Left ventricle myocardium inferior (tissue), 1 donor: ENCODE measurements around the gene PIGU. TPM values are rescaled to one million over a fixed set of nuclear protein-coding genes. Genes with fewer than 3 reads are reported as not detected.

Source experiments
- DNase-seq: peaks from one replicate; pipeline ENCODE4 v3.0.0-alpha.2; 2020
- H3K27ac ChIP-seq: fragments of 200-600 bp; replicated peaks from 2 replicates; pipeline ENCODE4 v1.8.0; 2021
- H3K27me3 ChIP-seq: fragments of 200-600 bp; 2 replicates; pipeline ENCODE4 v1.8.0; 2021; ENCODE audit warnings: low read depth
- H3K36me3 ChIP-seq: fragments of 200-600 bp; 2 replicates; pipeline ENCODE4 v1.8.0; 2021
- H3K4me1 ChIP-seq: fragments of 200-600 bp; 2 replicates; pipeline ENCODE4 v1.8.0; 2021
- H3K4me3 ChIP-seq: fragments of 200-600 bp; 2 replicates; pipeline ENCODE4 v1.8.0; 2021; ENCODE audit warnings: mild to moderate bottlenecking, moderate library complexity
- H3K9me3 ChIP-seq: fragments of 200-600 bp; replicated peaks from 2 replicates; pipeline ENCODE4 v1.8.0; 2021
- CTCF ChIP-seq: fragments of 200-600 bp; IDR thresholded peaks from 2 replicates; pipeline ENCODE4 v1.8.0; 2021; ENCODE audit warnings: antibody characterized with exemption, mild to moderate bottlenecking, borderline replicate concordance
- intact Hi-C: fragments of 100-400 bp; cut with micrococcal nuclease; formaldehyde crosslinking; loops from one replicate; pipeline ENCODE4 v1.11.0; 2022
- total RNA-seq: library from RNA; stranded (reverse); fragmentation: NEBNext Ultra II Directional; extraction: Animal tissue kit (Norgen Biotek cat#: 25700); gene quantifications from one replicate; pipeline ENCODE4 v1.2.1, GENCODE V29; 2021
- donor health status: DM: no; HTN: yes; CAD: no; lungs with severe emphysema.

PIGU gene
- total RNA-seq, 1 donor from 2014 or later, result 13.7 TPM

- Histone ChIP-seq H3K9me3 (no peaks in the 10 kb centered on the region), H3K27ac (no peak overlapping the region), H3K27me3 (no peaks in the 10 kb centered on the region), H3K36me3 (peaks cover 86% of the 10 kb centered on the region), H3K4me3 (no peak overlapping the region), H3K4me1 (peaks cover 64% of the 10 kb centered on the region)
- intact Hi-C loops, result no loop called here
- no peak for DNase-seq
- no peak for TF ChIP-seq CTCF
Measured at GRCh38 chr20:34531608-34532265, 145.2 kb downstream of the PIGU start.

- intact Hi-C loops, result no loop called here
- TF ChIP-seq CTCF, result no peak
- Histone ChIP-seq H3K4me3 (no peak overlapping the region), H3K36me3 (peaks cover 76% of the 10 kb centered on the region), H3K4me1 (peaks cover 78% of the 10 kb centered on the region), H3K27me3 (no peaks in the 10 kb centered on the region), H3K27ac (peak overlapping the region; percentile 39), H3K9me3 (no peaks in the 10 kb centered on the region)
- no peak for DNase-seq
Measured at GRCh38 chr20:34530342-34530741, 146.6 kb downstream of the PIGU start.

GRCh38 chr20:34529742-34530141 is 147.2 kb downstream of the PIGU start:
- Histone ChIP-seq H3K27ac (peak overlapping the region; percentile 39), H3K9me3 (no peaks in the 10 kb centered on the region), H3K4me3 (no peak overlapping the region), H3K36me3 (peaks cover 70% of the 10 kb centered on the region), H3K4me1 (peaks cover 84% of the 10 kb centered on the region), H3K27me3 (no peaks in the 10 kb centered on the region)
- intact Hi-C loops, result no loop called here
- no peak for TF ChIP-seq CTCF
- DNase-seq, result no peak

GRCh38 chr20:34528921-34529297 is 148.0 kb downstream of the PIGU start:
- Histone ChIP-seq H3K9me3 (no peaks in the 10 kb centered on the region), H3K27me3 (no peaks in the 10 kb centered on the region), H3K4me3 (no peak overlapping the region), H3K4me1 (peaks cover 92% of the 10 kb centered on the region), H3K27ac (peak overlapping the region; percentile 39), H3K36me3 (peaks cover 61% of the 10 kb centered on the region)
- peak; percentile 74 for DNase-seq
- intact Hi-C loops, result no loop called here
- peak; percentile 49 for TF ChIP-seq CTCF

GRCh38 chr20:34527016-34527415 is 149.9 kb downstream of the PIGU start:
- peak overlapping the region; percentile 72 for H3K27ac ChIP-seq
- H3K27me3 ChIP-seq, result no peaks in the 10 kb centered on the region
- DNase-seq, result no peak
- H3K4me1 ChIP-seq, result peaks cover 96% of the 10 kb centered on the region
- intact Hi-C loops, result no loop called here
- TF ChIP-seq CTCF, result no peak
- H3K36me3 ChIP-seq, result peaks cover 44% of the 10 kb centered on the region
- peak overlapping the region; percentile 8 for H3K4me3 ChIP-seq
- no peaks in the 10 kb centered on the region for H3K9me3 ChIP-seq

GRCh38 chr20:34526466-34526865 is 150.4 kb downstream of the PIGU start:
- Histone ChIP-seq H3K27ac (peak overlapping the region; percentile 72), H3K4me1 (peaks cover 94% of the 10 kb centered on the region), H3K9me3 (no peaks in the 10 kb centered on the region), H3K4me3 (peak overlapping the region; percentile 8), H3K36me3 (peaks cover 38% of the 10 kb centered on the region), H3K27me3 (no peaks in the 10 kb centered on the region)
- intact Hi-C loops, result no loop called here
- no peak for TF ChIP-seq CTCF
- DNase-seq, result no peak
